Measurements from ENCODE around the gene SP110.
"Not testable (repeated sequence)": the region's sequence is repeated elsewhere in the genome, so short reads cannot be mapped to it uniquely, and the experiment has no call there.

The SP110 gene

DNA sequence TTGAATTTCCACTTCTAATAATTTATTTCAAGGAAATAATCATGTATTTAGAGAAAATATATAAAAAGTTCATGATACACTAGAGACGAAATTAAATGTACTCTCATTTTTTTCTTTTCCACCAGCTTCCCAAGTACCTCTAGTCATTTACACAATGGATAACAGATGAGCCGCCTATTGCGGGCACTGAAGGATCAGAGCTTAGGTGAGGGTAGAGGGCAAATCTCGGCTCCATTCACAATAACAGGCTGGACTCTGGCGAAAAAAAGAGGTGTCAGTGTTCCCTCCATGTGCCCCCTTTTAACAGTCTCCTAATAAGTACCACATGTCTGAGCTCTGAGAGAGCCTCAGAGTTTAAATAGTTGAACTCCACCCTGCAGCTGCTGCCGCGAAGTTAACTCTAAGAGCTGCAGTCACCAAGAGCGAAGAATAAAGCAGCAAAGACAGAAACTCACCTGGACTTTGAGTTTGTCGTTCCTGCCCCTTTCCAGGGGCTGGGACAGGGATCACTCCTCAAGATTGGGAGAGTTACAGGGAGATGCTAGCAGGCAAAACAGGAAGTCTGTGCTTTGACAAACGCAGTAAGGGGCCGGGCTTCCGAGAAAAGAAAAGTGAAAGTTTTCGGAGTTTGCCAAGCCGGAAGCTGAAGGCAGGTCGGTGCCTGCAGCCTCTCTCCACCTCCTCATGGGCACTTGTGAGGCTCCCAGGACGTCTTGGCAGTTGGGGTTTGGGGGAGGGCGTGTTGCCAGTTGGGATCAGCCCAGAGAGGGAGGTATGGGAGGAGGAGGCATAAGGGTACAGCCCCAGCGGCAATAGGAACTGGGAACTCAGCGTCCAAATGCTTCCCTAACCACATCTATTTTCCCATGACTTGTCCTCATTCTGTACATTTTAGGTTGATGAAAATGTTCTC lies at the start of gene SP110:
SP110 (minus strand) TSS at position 566 of the 913 bp plus-strand sequence. CDS start 3,057 bp downstream, outside the sequence.
- DNase-seq (ENCODE audit: low read depth), result peak; percentile 94

DNA sequence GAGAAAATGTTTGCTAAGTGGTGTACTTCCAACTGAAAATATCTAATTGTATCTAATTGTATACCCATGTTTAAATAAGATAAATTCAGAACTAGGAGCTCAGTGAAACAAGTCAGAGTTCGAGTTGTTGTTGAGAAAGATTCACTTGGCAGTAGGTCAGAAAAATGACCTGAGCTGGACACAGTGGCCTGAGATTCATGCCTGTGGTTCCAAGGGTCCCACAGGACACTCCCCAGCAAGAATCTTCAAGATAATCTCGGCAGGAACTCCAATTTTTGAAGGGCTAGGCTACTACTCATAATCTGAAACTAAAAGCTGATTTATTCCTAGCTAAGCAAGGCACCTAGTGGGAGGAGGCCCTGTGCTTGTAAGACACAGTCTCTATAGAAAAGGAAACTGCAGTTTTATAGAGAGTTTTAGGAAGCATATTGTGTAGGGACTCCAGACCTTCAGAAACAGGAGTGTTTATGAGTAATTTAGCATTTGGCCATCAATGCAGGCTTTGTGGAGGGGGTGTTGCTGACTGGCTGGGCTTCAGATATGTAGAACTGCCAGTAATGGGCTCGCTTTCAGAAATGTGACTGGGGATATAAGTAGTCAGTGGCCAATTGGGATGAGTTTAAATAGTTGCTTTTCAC lies 48.9 kb upstream of the SP110 start:
- no peak for TF ChIP-seq POLR2A (IDR thresholded peaks at IDR 0.05; ENCODE audit: extremely low read depth, insufficient read length)
- TF ChIP-seq MYC (IDR thresholded peaks at IDR 0.05; ENCODE audit: low read depth, low read length), result no peak
- TF ChIP-seq, protein P1, sequence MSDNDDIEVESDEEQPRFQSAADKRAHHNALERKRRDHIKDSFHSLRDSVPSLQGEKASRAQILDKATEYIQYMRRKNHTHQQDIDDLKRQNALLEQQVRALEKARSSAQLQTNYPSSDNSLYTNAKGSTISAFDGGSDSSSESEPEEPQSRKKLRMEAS (IDR thresholded peaks at IDR 0.05; ENCODE audit: low read depth, low read length), result no peak
- TF ChIP-seq, protein P2, sequence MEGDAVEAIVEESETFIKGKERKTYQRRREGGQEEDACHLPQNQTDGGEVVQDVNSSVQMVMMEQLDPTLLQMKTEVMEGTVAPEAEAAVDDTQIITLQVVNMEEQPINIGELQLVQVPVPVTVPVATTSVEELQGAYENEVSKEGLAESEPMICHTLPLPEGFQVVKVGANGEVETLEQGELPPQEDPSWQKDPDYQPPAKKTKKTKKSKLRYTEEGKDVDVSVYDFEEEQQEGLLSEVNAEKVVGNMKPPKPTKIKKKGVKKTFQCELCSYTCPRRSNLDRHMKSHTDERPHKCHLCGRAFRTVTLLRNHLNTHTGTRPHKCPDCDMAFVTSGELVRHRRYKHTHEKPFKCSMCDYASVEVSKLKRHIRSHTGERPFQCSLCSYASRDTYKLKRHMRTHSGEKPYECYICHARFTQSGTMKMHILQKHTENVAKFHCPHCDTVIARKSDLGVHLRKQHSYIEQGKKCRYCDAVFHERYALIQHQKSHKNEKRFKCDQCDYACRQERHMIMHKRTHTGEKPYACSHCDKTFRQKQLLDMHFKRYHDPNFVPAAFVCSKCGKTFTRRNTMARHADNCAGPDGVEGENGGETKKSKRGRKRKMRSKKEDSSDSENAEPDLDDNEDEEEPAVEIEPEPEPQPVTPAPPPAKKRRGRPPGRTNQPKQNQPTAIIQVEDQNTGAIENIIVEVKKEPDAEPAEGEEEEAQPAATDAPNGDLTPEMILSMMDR (IDR thresholded peaks at IDR 0.05; ENCODE audit: low read depth, low read length), result no peak
- H3K4me3 ChIP-seq (ENCODE audit: low read depth, low read length), result no peak overlapping the region
- DNase-seq (ENCODE audit: low read depth), result no peak

More for the DNA sequence above, at the start of gene SP110:
- H3K4me3 ChIP-seq (ENCODE audit: low read depth, low read length), result peak within 1 kb of the TSS; percentile 99
- TF ChIP-seq POLR2A (IDR thresholded peaks at IDR 0.05; ENCODE audit: extremely low read depth, insufficient read length) (peak; percentile 63), MYC (IDR thresholded peaks at IDR 0.05; ENCODE audit: low read depth, low read length) (no peak; the same call in none of the 2 replicates)
- TF ChIP-seq, protein P1 (IDR thresholded peaks at IDR 0.05; ENCODE audit: low read depth, low read length), result 0 out of 2 replicates have a peak, but pooled peaks have one; percentile 34
- TF ChIP-seq, protein P2 (IDR thresholded peaks at IDR 0.05; ENCODE audit: low read depth, low read length), result no peak

DNA sequence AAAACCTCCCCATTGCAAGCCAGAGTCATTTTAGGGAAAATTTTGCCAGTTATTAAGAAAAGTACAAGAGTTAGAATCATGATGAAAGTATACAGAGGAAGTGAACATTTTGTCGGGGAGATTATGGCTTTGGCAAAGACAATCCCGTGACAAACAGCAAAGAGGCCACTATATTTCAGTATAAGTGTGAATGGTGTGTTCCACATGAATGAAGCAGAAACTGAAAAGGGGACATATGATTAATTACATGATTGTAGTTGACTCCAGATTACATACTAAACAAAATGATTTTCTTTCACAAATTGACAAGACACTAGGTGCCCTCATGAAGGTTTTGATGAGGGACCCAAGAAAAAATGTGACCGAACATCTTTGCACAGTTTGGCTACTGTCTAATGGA lies 47.8 kb upstream of the SP110 start:
- H3K4me3 ChIP-seq (ENCODE audit: low read depth, low read length), result no peak overlapping the region
- no peak for TF ChIP-seq MYC (IDR thresholded peaks at IDR 0.05; ENCODE audit: low read depth, low read length)
- TF ChIP-seq, protein P2 (IDR thresholded peaks at IDR 0.05; ENCODE audit: low read depth, low read length), result no peak
- no peak for DNase-seq (ENCODE audit: low read depth)

DNA sequence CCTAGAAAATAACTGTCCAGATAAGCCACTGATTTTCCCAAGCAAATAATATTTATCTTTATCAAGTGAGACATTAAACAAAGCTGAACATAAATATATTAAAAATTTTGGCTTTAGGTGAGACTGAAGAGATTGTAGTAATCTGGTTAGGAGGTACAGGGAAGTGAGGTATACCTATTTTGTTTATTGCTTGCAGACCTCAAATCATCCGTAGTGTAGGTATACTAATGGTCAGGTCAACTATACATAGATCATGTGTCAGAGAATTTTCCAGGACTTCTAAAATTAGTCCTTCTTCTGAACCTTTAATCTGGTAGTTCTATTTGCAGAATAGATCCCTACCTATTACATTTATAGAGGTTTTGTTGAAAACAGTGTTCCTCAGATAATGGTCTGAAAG lies 47.3 kb upstream of the SP110 start:
- no peak overlapping the region for H3K4me3 ChIP-seq (ENCODE audit: low read depth, low read length)
- TF ChIP-seq MYC (IDR thresholded peaks at IDR 0.05; ENCODE audit: low read depth, low read length), result no peak
- DNase-seq (ENCODE audit: low read depth), result no peak

DNA sequence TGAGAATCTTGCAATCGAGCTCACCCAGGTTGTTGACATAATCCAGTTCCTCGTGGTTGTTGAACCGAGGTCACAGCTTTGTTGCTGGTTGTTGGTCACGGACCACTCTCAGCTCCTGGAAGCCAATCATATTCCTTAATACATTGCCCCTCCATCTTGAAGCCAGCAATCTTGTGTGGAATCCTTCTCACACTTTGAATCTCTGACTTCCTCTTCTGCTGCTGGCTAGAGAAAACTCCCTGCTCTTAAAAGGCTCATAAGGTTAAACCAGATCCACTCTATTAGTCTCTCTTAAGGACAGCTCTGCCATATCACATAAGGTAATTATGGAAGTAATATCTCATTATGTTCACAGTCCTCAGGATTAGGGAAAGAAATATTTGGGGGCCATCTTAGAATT lies 46.9 kb upstream of the SP110 start:
- H3K4me3 ChIP-seq (ENCODE audit: low read depth, low read length), result no peak overlapping the region
- TF ChIP-seq, protein P1 (IDR thresholded peaks at IDR 0.05; ENCODE audit: low read depth, low read length), result no peak
- TF ChIP-seq, protein P2 (IDR thresholded peaks at IDR 0.05; ENCODE audit: low read depth, low read length), result no peak
- TF ChIP-seq MYC (IDR thresholded peaks at IDR 0.05; ENCODE audit: low read depth, low read length), result no peak
- TF ChIP-seq POLR2A (IDR thresholded peaks at IDR 0.05; ENCODE audit: extremely low read depth, insufficient read length), result no peak
- DNase-seq (ENCODE audit: low read depth), result no peak

DNA sequence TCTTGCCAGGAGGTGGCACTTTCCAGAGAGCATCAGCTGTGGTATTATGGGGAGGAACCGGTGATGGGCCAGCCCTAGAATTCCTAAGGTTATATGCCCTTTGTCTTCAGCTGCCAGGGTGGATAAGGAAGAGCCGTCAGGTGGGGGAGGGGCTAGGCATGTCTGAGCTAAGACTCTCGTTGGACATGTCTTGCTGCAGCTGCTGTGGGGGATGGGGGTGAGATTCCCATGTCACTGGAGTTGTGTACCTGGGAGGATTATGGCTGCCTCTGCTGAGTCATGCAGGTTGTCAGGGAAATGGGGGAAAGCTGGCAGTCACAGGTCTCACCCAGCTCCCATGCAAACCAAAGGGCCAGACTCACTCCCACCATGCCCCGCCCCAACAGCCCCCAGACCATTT lies 45.2 kb upstream of the SP110 start:
- not testable (repeated sequence) for DNase-seq (ENCODE audit: low read depth); H3K4me3 ChIP-seq (ENCODE audit: low read depth, low read length)
